ENCODE results near the gene LRG1.

The LRG1 gene

DNA sequence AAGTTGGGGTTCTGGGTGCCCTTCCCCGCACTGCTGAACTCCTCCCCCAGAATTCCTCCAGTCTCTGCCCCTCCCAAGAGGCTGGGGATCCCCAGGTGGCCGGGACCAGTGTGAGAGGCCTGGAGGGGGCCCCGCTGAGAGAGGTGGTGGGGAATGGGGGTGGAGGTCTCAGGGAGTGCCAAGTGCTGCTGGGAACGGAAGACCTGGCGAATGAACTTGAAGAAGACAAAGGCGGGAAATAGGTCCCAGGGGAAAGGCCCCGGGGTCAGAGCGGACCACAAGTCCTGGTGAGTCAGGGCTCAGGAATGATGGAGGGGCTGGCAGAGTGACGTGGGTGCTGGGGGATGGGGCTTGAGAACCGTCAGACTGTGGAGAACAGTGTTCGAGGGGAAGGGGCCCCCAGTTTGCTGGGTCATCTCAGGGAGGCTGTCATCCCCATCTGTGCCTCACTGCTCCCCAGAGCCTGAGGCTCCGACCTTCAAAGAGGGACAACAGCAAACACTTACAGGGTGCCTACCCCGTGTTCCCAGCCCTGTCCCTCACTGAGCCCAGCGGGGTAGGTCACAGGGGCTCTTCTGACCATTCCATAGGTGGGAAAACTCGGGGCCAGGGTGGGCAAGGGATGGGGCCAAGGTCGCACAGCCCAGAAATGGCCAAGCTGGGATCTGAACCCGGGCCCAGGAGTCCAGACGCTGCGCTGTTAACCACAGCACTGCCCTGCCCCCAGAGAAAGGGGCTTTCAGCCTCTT is 35.6 kb upstream of the LRG1 start (continued):
- TF ChIP-seq, protein P1, sequence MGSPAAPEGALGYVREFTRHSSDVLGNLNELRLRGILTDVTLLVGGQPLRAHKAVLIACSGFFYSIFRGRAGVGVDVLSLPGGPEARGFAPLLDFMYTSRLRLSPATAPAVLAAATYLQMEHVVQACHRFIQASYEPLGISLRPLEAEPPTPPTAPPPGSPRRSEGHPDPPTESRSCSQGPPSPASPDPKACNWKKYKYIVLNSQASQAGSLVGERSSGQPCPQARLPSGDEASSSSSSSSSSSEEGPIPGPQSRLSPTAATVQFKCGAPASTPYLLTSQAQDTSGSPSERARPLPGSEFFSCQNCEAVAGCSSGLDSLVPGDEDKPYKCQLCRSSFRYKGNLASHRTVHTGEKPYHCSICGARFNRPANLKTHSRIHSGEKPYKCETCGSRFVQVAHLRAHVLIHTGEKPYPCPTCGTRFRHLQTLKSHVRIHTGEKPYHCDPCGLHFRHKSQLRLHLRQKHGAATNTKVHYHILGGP (tag by site-specific recombination; IDR thresholded peaks at IDR 0.05), result no peak
- TF ChIP-seq ZNF239 (tag by site-specific recombination; IDR thresholded peaks at IDR 0.05) (no peak), ZNF629 (tag by site-specific recombination; IDR thresholded peaks at IDR 0.05) (peak; percentile 98), KLF9 (tag by site-specific recombination; IDR thresholded peaks at IDR 0.05; ENCODE audit: low read depth) (peak; percentile 31; the same call in 1 of the 2 replicates), ZNF776 (tag by site-specific recombination; IDR thresholded peaks at IDR 0.05; ENCODE audit: borderline replicate concordance) (no peak), GLI4 (tag by site-specific recombination; IDR thresholded peaks at IDR 0.05) (peak; percentile 57; the same call in 1 of the 2 replicates), ZNF670 (tag by site-specific recombination; IDR thresholded peaks at IDR 0.05; ENCODE audit: low read depth) (no peak), ZNF654 (tag by site-specific recombination; IDR thresholded peaks at IDR 0.05; ENCODE audit: low read depth) (no peak), SP3 (tag by site-specific recombination; IDR thresholded peaks at IDR 0.05) (peak; percentile 53), EGR2 (tag by site-specific recombination; IDR thresholded peaks at IDR 0.05; ENCODE audit: low read depth) (peak; percentile 34; the same call in 1 of the 2 replicates), ZNF37A (tag by site-specific recombination; IDR thresholded peaks at IDR 0.05) (no peak), ZNF660 (tag by site-specific recombination; IDR thresholded peaks at IDR 0.05) (peak; percentile 46; the same call in 1 of the 2 replicates), ZNF121 (tag by site-specific recombination; IDR thresholded peaks at IDR 0.05) (no peak), ZNF302 (tag by site-specific recombination; IDR thresholded peaks at IDR 0.05; ENCODE audit: low read depth) (no peak), ZNF76 (tag by site-specific recombination; IDR thresholded peaks at IDR 0.05; ENCODE audit: borderline replicate concordance, low read depth) (peak; percentile 61; the same call in 1 of the 2 replicates), ZNF175 (tag by site-specific recombination; IDR thresholded peaks at IDR 0.05) (no peak), ZNF549 (tag by site-specific recombination; IDR thresholded peaks at IDR 0.05) (no peak), ZNF155 (tag by site-specific recombination; IDR thresholded peaks at IDR 0.05) (no peak), ZNF530 (tag by site-specific recombination; IDR thresholded peaks at IDR 0.05; ENCODE audit: low read depth) (no peak)
- TF ChIP-seq, protein P2, sequence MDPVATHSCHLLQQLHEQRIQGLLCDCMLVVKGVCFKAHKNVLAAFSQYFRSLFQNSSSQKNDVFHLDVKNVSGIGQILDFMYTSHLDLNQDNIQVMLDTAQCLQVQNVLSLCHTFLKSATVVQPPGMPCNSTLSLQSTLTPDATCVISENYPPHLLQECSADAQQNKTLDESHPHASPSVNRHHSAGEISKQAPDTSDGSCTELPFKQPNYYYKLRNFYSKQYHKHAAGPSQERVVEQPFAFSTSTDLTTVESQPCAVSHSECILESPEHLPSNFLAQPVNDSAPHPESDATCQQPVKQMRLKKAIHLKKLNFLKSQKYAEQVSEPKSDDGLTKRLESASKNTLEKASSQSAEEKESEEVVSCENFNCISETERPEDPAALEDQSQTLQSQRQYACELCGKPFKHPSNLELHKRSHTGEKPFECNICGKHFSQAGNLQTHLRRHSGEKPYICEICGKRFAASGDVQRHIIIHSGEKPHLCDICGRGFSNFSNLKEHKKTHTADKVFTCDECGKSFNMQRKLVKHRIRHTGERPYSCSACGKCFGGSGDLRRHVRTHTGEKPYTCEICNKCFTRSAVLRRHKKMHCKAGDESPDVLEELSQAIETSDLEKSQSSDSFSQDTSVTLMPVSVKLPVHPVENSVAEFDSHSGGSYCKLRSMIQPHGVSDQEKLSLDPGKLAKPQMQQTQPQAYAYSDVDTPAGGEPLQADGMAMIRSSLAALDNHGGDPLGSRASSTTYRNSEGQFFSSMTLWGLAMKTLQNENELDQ (tag by site-specific recombination; IDR thresholded peaks at IDR 0.05; ENCODE audit: low read depth), result no peak
- TF ChIP-seq, protein P3, sequence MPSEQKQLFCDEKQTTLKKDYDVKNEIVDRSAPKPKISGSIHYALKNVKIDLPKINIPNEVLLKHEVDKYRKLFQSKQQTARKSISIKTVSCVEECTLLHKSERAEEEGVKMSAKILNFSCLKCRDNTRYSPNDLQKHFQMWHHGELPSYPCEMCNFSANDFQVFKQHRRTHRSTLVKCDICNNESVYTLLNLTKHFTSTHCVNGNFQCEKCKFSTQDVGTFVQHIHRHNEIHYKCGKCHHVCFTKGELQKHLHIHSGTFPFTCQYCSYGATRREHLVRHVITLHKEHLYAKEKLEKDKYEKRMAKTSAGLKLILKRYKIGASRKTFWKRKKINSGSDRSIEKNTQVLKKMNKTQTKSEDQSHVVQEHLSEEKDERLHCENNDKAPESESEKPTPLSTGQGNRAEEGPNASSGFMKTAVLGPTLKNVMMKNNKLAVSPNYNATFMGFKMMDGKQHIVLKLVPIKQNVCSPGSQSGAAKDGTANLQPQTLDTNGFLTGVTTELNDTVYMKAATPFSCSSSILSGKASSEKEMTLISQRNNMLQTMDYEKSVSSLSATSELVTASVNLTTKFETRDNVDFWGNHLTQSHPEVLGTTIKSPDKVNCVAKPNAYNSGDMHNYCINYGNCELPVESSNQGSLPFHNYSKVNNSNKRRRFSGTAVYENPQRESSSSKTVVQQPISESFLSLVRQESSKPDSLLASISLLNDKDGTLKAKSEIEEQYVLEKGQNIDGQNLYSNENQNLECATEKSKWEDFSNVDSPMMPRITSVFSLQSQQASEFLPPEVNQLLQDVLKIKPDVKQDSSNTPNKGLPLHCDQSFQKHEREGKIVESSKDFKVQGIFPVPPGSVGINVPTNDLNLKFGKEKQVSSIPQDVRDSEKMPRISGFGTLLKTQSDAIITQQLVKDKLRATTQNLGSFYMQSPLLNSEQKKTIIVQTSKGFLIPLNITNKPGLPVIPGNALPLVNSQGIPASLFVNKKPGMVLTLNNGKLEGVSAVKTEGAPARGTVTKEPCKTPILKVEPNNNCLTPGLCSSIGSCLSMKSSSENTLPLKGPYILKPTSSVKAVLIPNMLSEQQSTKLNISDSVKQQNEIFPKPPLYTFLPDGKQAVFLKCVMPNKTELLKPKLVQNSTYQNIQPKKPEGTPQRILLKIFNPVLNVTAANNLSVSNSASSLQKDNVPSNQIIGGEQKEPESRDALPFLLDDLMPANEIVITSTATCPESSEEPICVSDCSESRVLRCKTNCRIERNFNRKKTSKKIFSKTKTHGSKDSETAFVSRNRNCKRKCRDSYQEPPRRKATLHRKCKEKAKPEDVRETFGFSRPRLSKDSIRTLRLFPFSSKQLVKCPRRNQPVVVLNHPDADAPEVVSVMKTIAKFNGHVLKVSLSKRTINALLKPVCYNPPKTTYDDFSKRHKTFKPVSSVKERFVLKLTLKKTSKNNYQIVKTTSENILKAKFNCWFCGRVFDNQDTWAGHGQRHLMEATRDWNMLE (tag by site-specific recombination; conservative IDR thresholded peaks at IDR 0.05; ENCODE audit: low read depth), result 0 out of 2 replicates have a peak, but pooled peaks have one; percentile 27
- TF ChIP-seq, protein P4, sequence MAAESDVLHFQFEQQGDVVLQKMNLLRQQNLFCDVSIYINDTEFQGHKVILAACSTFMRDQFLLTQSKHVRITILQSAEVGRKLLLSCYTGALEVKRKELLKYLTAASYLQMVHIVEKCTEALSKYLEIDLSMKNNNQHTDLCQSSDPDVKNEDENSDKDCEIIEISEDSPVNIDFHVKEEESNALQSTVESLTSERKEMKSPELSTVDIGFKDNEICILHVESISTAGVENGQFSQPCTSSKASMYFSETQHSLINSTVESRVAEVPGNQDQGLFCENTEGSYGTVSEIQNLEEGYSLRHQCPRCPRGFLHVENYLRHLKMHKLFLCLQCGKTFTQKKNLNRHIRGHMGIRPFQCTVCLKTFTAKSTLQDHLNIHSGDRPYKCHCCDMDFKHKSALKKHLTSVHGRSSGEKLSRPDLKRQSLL (tag by site-specific recombination; IDR thresholded peaks at IDR 0.05), result no peak
- TF ChIP-seq, protein P5, sequence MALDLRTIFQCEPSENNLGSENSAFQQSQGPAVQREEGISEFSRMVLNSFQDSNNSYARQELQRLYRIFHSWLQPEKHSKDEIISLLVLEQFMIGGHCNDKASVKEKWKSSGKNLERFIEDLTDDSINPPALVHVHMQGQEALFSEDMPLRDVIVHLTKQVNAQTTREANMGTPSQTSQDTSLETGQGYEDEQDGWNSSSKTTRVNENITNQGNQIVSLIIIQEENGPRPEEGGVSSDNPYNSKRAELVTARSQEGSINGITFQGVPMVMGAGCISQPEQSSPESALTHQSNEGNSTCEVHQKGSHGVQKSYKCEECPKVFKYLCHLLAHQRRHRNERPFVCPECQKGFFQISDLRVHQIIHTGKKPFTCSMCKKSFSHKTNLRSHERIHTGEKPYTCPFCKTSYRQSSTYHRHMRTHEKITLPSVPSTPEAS (tag by site-specific recombination; IDR thresholded peaks at IDR 0.05), result peak; percentile 56; the same call in 1 of the 2 replicates
- TF ChIP-seq, protein P6, sequence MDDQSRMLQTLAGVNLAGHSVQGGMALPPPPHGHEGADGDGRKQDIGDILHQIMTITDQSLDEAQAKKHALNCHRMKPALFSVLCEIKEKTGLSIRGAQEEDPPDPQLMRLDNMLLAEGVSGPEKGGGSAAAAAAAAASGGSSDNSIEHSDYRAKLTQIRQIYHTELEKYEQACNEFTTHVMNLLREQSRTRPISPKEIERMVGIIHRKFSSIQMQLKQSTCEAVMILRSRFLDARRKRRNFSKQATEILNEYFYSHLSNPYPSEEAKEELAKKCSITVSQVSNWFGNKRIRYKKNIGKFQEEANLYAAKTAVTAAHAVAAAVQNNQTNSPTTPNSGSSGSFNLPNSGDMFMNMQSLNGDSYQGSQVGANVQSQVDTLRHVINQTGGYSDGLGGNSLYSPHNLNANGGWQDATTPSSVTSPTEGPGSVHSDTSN (CRISPR knock-in tag; IDR thresholded peaks at IDR 0.05), result no peak
- TF ChIP-seq, protein P7, sequence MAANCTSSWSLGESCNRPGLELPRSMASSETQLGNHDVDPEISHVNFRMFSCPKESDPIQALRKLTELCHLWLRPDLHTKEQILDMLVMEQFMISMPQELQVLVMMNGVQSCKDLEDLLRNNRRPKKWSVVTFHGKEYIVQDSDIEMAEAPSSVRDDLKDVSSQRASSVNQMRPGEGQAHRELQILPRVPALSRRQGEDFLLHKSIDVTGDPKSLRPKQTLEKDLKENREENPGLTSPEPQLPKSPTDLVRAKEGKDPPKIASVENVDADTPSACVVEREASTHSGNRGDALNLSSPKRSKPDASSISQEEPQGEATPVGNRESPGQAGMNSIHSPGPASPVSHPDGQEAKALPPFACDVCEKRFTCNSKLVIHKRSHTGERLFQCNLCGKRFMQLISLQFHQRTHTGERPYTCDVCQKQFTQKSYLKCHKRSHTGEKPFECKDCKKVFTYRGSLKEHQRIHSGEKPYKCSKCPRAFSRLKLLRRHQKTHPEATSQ (tag by site-specific recombination; IDR thresholded peaks at IDR 0.05), result peak; percentile 90
